HT-29 (cell line): ENCODE measurements around the gene LRRC71. TPM values are rescaled to one million over a fixed set of nuclear protein-coding genes. Genes with fewer than 3 reads are reported as not detected.
"Not testable (repeated sequence)": the region's sequence is repeated elsewhere in the genome, so short reads cannot be mapped to it uniquely, and the experiment has no call there.

ENCODE experiments used
- DNase-seq: peaks from one replicate; pipeline ENCODE4 v3.0.0-alpha.2; 2015; ENCODE audit warnings: low spot score
- total RNA-seq: library from RNA; depleted of rRNA; stranded (reverse); fragments of >200 nt; shearing (Covaris generic); gene quantifications from 2 replicates; pipeline ENCODE4 v1.2.3, GENCODE V29; 2014

The LRRC71 gene
- total RNA-seq, 1 experiment from 2014 or later: not detected

DNA sequence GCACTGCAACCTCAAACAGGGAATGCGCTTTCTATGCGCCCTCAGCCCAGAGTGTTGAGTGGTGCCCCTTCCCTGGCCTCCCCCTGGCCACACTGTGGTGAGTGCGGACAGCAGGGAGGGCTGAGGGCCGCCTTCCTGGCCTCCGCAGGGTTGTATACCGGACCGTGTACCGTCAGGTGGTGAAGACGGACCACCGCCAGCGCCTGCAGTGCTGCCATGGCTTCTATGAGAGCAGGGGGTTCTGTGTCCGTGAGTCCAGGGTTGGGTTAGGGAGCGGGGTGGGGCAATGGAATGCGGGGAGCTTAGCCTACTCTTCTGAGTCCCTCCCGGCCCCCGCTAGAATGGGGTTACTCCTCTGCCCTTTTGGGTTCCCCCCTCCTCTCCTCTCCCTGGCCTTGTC, 15.3 kb upstream of the LRRC71 start:
- DNase-seq: no peak

DNA sequence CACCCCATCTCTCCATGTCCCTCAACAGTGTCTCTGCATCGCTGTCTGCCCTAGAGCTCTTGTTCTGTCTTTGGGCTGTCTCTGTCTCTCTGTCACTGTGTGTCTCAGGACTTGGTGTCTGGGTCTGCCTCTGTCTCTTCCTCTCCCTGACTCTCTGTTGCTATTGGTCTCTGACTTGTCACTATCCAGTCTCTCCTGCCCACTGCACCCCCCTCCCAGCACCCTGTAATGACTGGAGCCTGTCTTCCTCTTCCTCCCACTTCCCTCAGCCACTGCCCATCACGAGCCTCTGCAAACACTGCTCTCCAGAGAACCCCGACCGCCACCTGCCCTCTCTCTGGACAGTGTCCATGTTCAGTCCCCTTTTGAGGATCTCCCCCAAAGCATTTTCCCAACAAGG, 14.8 kb upstream of the LRRC71 start:
- DNase-seq: no peak

DNA sequence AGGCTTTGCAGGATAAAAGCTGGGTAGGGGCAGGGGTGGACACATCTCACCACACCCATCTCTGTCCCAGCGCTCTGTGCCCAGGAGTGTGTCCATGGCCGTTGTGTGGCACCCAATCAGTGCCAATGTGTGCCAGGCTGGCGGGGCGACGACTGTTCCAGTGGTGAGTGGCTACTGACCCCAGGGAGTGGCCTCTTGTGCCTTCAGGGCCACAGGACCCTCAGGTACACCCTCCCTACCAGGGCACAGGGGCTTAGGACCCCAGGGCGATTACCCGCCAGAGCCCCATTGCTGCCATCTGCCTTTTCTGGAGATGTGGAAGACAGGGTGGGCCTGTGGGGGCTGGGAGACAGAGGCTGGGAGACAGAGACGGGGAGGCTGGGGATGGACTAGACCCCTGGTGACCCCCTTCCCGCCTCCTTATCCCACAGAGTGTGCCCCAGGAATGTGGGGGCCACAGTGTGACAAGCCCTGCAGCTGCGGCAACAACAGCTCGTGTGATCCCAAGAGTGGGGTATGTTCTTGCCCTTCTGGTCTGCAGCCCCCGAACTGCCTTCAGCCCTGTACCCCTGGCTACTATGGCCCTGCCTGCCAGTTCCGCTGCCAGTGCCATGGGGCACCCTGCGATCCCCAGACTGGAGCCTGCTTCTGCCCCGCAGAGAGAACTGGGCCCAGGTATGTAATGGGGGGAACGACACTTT, 14.1 kb upstream of the LRRC71 start:
- no peak for DNase-seq

DNA sequence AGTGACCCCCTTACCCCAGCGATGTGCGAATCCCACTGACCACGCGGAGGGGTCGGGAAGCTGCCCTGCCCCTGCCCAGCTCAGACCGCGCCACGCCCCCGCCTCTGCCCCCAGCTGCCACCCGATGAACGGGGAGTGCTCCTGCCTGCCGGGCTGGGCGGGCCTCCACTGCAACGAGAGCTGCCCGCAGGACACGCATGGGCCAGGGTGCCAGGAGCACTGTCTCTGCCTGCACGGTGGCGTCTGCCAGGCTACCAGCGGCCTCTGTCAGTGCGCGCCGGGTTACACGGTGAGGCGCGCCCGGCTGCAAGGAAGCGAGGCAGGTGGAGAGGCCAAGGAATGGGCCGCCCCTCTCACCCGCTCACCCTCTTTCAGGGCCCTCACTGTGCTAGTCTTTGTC, 11.9 kb upstream of the LRRC71 start:
- DNase-seq: no peak

DNA sequence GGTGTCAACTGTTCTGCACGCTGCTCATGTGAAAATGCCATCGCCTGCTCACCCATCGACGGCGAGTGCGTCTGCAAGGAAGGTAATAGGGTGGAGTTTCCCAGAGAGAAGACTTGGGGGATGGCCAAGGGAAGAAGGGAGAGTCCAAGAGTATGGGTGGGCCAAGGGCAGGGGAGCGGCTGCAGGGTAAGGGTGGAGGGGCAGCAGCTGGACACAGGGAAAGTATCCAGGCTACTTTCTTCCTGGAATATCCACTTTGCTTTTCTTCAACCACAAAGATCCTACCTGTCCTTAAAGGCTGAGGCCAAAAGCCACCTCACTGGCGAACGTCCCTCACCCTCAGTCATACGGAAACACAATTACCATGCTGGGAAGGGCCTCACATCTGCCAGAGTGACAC, 11.5 kb upstream of the LRRC71 start:
- no peak for DNase-seq

DNA sequence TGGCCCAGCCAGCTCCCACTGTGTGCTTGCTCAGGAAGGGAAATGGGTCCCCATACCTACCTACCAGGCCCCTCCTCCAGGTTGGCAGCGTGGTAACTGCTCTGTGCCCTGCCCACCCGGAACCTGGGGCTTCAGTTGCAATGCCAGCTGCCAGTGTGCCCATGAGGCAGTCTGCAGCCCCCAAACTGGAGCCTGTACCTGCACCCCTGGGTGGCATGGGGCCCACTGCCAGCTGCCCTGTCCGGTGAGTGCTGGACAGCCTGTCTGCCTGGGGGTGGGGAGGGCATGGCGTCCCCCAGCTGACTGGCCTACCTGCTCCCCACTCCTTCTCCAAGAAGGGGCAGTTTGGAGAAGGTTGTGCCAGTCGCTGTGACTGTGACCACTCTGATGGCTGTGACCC, 10.8 kb upstream of the LRRC71 start:
- DNase-seq: no peak

DNA sequence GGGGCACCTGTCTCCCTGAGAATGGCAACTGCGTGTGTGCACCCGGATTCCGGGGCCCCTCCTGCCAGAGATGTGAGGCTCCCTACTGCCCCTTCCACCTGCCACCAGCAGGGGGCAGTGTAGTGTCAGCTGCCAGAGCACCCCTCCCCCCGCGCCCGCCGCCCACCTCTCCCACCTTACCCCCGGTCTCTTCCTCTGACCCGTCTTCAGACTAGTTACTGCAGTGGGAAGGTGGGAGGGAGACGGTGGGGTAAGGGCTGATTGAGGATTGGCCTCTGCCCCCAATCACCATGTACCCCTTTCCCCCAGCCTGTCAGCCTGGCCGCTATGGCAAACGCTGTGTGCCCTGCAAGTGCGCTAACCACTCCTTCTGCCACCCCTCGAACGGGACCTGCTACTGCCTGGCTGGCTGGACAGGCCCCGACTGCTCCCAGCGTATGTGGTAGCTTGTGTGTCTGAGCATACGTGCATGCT, 10.1 kb upstream of the LRRC71 start:
- DNase-seq: peak; percentile 65

DNA sequence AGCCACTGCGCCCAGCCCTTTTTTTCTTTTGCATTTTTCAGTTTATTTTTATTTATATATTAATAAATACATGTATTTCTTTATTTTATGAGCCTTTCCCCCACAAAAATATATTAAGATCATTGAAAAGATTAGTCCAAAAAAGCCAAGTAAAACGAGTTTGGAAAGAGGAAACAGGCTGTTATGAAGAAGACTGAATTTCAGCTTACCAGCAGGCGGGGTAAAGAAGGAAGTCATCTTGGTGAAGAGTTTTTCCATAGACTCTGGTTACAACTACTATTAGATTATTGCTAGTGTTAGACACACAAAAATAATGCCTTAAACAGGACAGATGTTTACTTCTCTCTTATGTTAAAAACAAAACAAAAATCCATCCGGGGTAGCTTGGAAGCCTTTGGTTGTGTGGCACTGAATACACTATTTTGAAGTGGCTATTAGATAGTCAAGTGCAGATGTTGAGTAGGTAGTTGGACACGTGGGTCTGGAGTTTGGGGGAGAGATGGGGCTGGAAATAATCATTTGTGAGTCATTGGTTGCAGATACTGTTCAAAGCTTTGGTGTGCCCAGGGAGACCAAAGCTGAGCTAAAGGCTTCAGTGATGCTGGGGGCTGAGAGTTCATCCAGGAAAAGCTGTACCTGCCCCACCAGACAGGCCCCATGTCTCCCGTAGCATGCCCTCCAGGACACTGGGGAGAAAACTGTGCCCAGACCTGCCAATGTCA, 8.7 kb upstream of the LRRC71 start:
- no peak for DNase-seq

DNA sequence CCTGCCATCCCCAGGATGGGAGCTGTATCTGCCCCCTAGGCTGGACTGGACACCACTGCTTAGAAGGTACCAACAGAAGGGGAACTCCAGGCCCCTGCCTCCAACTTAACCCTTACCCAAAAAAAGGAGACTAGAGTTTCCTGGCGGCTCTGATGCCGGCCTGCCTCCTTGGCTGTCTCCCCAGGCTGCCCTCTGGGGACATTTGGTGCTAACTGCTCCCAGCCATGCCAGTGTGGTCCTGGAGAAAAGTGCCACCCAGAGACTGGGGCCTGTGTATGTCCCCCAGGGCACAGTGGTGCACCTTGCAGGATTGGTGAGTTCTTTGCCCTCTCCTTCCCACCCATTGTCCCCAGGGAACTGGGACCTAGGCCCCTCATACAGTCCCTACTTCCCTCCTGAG, 8.1 kb upstream of the LRRC71 start:
- no peak for DNase-seq

DNA sequence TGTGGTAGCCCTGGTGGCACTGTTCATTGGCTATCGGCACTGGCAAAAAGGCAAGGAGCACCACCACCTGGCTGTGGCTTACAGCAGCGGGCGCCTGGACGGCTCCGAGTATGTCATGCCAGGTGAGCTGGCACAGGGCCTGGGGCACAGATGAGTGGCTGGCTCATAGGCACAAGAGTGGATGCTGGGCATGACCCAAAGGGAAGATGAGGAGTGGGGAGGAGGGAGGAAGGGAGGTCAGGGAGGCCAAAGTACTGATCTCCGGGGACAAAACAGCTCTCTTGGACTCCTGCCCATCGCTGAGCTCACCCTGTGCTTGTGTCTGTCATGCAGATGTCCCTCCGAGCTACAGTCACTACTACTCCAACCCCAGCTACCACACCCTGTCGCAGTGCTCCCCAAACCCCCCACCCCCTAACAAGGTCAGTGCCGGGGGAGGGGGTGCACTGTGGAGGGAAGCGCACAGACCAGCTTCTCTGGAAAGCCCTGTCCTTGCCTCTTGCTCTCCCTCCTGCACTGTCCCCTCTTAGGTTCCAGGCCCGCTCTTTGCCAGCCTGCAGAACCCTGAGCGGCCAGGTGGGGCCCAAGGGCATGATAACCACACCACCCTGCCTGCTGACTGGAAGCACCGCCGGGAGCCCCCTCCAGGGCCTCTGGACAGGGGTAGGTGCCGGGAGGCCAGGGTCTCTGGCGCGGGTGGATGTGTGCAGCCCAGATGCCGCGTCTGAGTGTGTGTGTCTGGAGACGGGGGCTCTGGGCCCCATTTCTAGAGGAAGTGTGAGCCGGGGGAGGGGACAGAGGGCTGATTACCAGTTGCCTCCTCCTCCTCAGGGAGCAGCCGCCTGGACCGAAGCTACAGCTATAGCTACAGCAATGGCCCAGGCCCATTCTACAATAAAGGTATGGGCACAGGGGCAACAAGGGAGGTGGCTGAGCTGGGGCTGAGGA, 7.3 kb upstream of the LRRC71 start:
- no peak for DNase-seq

DNA sequence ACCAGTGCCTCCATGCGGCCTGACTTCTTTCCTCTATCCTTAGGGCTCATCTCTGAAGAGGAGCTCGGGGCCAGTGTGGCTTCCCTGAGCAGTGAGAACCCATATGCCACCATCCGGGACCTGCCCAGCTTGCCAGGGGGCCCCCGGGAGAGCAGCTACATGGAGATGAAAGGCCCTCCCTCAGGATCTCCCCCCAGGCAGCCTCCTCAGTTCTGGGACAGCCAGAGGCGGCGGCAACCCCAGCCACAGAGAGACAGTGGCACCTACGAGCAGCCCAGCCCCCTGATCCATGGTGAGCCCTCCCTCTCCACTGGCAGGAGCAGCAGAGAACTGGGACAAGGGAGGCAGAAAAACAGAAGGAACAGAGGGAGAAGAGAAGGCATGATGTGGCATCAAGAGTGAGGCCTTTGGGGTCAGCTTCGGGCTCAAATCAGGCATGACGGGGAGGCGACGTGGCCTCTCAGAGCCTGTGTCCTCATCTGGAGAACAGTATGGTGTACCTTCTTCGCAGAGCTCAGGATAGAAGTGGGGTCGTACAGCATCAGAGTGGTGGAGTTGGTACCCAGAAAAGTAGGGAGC, 6.5 kb upstream of the LRRC71 start:
- DNase-seq: no peak

DNA sequence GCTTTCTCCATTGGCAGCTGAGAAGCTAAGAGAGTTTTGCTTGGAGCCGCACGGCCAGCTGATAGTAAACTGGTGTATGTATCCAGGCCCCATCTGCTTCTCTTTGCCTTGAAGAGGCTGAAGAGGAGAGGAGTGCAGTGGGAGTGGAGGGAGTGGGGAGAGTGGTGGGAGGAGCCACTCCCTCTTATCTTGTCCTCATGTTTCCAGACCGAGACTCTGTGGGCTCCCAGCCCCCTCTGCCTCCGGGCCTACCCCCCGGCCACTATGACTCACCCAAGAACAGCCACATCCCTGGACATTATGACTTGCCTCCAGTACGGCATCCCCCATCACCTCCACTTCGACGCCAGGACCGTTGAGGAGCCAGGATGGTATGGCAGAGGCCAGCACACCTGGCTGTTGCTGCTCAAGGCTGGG, 6.0 kb upstream of the LRRC71 start:
- DNase-seq: no peak

DNA sequence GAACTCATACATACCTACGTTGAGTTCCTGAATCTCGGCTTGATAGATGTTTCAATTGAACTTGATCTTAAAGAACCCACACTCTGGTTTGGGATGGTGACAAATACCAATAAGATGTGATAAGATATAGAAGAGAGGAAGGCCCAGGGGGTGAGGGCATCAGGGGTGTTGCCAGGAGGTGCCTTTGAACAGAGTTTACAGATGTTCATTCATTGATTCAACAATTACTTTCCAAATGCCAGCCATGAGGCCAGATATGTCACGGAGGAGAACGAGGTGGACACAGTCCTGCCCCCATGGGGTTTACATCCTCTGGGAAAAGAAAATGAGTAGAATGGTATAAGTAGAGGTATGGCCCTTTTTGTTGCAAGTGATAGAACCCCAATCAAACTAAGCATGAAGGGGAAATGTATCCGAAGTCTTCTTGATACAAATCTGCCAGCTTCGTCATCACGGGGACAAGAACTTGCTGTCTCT, 659 bp downstream of the LRRC71 start:
- no peak for DNase-seq

DNA sequence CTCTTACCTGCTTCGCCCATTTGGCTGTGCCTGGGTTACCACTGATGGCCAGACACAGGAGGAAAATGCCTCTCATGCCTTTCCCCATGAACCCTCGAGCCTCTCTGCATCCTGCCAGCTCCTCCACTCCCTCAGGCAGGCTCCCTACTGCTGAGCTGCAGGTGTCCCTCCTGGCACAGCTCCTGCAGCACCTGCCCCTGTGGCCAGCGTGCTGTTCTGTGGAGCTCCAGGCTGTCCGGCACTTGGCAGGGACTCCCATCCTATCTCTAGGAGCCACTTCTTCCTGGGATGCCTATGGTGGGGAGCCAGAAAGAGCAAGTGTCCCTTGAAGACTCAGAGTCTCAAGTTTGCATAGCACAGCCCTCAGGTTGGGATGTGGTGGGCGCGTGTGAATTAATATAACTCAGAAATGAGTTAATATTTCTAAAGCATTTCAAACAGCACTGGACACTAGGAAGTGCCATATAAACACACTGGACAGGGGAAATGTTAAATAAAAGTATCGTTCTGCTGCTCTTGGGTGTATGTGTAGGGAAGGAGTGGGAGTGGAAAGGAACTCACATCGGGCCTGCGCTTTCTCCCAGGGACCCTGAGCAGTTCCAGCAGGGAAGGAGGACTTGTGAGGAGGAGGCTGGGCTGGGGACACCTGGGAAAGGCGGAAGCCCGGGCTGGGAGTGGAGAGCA, 2.7 kb downstream of the LRRC71 start:
- DNase-seq: no peak

DNA sequence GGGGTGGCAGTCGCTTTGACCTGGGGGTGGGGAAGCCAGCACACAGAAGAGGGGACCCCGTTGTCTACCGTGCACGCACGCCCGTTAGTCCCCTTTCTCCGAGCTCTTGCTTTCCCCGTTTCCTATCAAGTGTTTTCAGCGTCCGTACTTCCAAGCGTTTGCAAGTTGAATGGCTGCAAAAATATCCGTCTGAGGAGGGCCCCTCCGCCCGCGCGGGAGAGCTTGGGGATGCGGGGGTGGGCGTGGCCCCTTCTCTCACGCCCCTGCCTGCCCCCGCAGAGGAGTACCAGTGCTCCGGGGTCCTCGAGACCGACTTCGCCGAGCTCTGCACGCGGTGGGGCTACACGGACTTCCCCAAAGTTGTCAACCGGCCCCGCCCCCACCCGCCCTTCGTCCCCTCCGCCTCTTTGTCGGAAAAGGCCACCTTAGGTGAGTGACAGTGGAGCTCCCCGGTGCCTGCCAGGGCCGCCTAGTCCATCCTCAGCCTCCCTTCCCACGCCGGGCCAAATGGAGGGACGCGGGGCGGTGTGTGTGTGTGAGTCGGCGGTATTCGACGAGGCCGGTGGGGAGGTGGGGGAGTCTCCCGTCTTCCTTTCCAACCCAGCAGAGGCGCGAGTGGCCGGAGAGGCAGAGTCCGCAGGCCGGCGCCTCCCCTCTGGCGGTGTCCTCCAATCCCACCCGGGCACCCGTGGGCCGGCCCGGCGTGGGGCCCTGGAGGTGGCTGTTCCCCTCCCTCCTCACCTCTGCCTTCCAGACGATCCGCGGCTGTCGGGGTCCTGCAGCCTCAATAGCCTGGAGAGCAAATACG, 3.4 kb downstream of the LRRC71 start:
- DNase-seq: no peak

DNA sequence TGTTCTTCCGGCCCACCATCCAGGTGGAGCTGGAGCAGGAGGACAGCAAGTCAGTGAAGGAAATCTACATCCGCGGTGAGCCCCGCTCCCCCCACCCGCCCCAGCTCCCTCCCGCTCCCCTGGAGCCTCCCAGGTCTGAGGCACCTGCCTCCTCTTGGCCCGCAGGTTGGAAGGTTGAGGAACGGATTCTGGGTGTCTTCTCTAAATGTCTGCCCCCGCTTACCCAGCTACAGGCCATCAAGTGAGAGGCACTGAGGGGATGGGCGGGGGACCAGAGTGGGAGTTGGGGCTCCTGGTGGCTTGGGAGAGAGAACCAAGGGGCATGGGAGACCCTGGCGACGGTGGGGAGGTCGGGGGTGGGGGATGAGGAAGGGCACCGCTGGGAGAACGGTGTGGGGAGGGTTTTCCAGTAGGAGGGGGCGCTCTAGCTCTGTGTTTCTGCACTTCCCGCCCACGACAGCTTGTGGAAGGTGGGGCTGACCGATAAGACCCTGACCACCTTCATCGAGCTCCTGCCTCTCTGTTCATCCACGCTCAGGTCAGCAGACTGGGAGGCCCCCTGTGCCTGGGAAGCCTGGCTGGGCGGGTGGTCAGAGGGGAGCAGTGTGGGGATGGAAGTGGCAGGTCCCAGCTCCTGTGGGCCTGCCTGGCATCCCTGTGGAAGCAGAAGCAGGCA, 4.2 kb downstream of the LRRC71 start:
- DNase-seq: no peak

DNA sequence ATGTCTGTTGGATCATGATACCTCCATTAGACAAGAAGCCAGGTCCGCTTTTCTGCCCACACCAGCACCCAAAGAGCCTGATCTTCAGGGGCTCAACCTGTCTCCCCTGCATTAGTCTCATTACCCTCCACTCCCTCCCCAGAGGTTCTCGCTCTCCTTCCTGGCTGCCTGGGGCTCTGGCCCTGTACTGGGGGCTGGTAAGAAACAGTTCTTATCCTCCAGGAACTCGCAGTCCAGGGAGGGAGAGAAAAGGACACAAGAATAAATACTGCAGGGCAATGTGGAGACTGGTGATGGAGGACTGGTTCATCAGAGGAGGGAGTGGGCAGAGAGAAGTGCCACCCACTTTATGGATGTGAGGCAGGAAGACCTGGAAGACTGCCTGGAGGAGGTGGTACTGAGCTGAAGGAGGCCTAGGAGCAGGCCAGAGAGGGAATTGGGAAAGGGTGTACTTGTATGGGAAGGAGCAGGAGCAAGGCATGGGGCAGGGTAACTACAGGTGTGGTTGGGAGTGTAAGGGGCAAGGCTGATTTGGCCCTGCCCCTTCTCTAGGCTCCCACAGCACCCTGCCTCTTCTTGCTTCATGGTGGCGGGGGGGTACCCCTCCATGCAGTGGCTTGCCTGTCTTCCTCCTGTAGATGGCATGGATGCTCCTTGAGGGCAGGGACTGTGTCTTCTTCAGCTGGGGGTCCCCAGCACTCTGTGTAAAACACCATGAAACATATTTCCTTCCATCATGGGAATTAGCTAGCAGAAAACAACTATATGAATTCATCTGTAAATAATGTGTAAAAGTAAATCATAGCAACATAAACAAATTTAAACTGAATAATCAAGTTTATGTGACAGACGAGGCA, 5.0 kb downstream of the LRRC71 start:
- no peak for DNase-seq

DNA sequence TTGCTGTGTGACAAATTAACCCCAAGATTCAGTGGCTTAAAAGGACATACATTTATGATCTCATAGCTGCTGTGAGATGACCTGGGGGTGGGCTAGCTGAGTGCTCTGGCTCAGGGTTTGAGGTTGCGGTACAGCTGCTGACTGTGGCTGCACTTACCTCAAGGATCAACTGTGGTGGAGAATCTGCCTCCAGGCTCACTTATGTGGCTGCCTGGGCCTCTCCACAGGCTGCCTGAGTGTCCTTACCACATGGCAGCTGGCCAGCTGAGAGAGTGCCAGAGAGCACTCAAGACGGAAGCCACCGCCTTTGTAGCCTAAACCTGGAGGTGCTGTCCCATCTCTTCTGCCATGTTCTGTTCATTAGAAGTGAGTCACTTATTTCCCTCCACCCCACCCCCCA, 5.7 kb downstream of the LRRC71 start:
- peak; percentile 75 for DNase-seq

DNA sequence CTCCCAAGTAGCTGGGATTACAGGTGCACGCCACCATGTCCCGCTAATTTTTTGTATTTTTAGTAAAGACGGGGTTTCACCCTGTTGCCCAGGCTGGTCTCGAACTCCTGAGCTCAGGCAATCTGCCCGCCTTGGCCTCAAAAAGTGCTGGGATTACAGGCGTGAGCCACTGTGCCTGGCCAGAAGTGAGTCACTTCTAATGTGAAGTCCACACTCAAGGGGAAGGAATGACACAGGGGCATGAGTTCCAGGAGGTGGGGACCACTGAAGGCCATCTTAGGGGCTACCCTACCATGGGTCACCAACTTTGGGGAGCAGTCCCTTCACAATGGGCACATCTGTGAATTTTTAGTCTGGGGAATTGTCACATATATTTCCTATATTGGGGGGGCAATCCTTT, 6.3 kb downstream of the LRRC71 start:
- not testable (repeated sequence) for DNase-seq
